BLaER1 treated with 17β-estradiol and CSF1 and Interleukin-3, amounts not matched to agents 10 nM and 100 nM (cell line): ENCODE results near the gene SH3RF1.
"Not testable (repeated sequence)": the region's sequence is repeated elsewhere in the genome, so short reads cannot be mapped to it uniquely, and the experiment has no call there.

Experiments
- H3K27ac ChIP-seq, 11 experiments: shearing (Covaris generic); formaldehyde crosslinking; 2 replicates each; pipeline ENCODE4 v1.8.1; 2022
- H3K27me3 ChIP-seq, 11 experiments: shearing (Covaris generic); formaldehyde crosslinking; 2 replicates each; pipeline ENCODE4 v1.8.1; 2022
- H3K36me3 ChIP-seq, 11 experiments: shearing (Covaris generic); formaldehyde crosslinking; 2 replicates each; pipeline ENCODE4 v1.8.1; 2022
- H3K4me1 ChIP-seq, 10 experiments: shearing (Covaris generic); formaldehyde crosslinking; 2 replicates each; pipeline ENCODE4 v1.8.1; 2022
- H3K4me2 ChIP-seq, 11 experiments: shearing (Covaris generic); formaldehyde crosslinking; 2 replicates each; pipeline ENCODE4 v1.8.1; 2022
- H3K4me3 ChIP-seq, 10 experiments: shearing (Covaris generic); formaldehyde crosslinking; 2 replicates each; pipeline ENCODE4 v1.8.1; 2022
- H3K9ac ChIP-seq, 11 experiments: shearing (Covaris generic); formaldehyde crosslinking; 2 replicates each; pipeline ENCODE4 v1.8.1; 2022
- H3K9me3 ChIP-seq, 11 experiments: shearing (Covaris generic); formaldehyde crosslinking; replicated peaks in 1 of 11; 2 replicates each; pipeline ENCODE4 v1.8.1; 2022
- H4K20me1 ChIP-seq, 11 experiments: shearing (Covaris generic); formaldehyde crosslinking; 2 replicates each; pipeline ENCODE4 v1.8.1; 2022
- Cebpa-rat ChIP-seq, 11 experiments: shearing (Covaris generic); IDR thresholded peaks; 2 replicates each; pipeline ENCODE4 v1.8.1; 2022

SH3RF1 gene

DNA sequence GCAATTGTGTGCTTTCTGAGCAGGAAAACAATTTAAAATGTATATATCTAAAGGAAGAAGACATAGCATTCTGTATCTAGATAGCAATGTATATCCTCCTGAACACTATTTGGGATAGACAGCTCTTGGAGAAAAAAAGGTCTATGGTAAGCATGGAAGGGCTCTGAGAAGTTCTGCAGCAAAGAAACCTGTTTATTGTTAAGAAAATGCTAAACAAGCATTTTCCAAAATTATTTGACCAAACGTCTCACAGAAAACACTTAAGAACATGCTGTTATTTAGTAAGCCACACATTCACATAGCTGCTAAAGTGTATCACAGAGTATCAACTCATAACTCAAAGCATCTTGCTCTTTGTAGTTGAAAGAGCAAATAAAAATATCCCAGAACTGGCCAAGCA lies 67.9 kb downstream of the SH3RF1 start:
- Histone ChIP-seq H3K4me3 (no peak overlapping the region), H3K4me1 (peaks cover 12 to 32% (median 21%) of the 10 kb centered on the region in 10 experiments), H3K36me3 (peaks cover 0 to 26% (median 9%) of the 10 kb centered on the region in 11 experiments; a peak in 11 of 22 replicates), H3K9me3 (no peaks in the 10 kb centered on the region), H3K9ac (no peak overlapping the region), H3K4me2 (no peak overlapping the region), H4K20me1 (peaks cover 0 to 97% (median 45%) of the 10 kb centered on the region in 11 experiments; a peak in 14 of 22 replicates), H3K27ac (no peak overlapping the region), H3K27me3 (no peaks in the 10 kb centered on the region)
- TF ChIP-seq Cebpa-rat (IDR thresholded peaks at IDR 0.05): no peak

DNA sequence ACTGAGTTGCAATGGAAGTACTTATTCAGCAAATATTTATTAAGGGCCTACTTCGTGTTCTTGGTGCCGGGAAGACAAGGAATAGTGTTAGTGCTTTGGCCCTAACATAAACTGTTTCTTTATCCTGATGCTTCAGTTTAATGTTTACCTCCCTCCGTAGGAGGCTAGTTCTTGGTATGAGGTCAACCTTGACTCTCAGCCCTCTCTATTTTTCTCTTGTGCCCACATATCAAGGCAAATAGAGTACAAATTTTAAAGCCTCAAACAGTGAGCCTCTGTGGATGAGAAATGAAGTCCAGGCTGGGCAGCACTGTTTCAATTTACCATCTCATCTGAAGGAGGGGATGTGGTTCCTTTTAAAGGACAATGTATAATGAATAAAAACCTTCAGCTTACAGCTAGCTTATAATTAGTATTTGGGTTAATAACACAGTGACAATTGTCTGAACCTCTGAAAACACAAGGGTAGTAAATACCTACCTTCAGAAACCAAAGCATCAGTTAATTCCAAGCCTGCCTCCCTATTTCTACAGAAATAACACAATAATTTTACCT lies 68.5 kb downstream of the SH3RF1 start:
- peaks cover 12 to 32% (median 21%) of the 10 kb centered on the region in 10 experiments for H3K4me1 ChIP-seq
- H3K9me3 ChIP-seq: peaks cover 0 to 2% (median 0%) of the 10 kb centered on the region in 11 experiments; a peak in 1 of 22 replicates
- no peaks in the 10 kb centered on the region for H3K27me3 ChIP-seq
- H3K36me3 ChIP-seq: peaks cover 0 to 20% (median 2%) of the 10 kb centered on the region in 11 experiments; a peak in 8 of 22 replicates
- no peak overlapping the region for H3K4me3 ChIP-seq
- peak overlapping the region in 6 of 11 experiments; percentile 44 to 81 (median 67); a peak in 8 of 22 replicates for H3K4me2 ChIP-seq
- no peak for TF ChIP-seq Cebpa-rat (IDR thresholded peaks at IDR 0.05)
- H4K20me1 ChIP-seq: peaks cover 0 to 95% (median 45%) of the 10 kb centered on the region in 11 experiments; a peak in 14 of 22 replicates
- no peak overlapping the region for H3K9ac ChIP-seq
- peak overlapping the region in 1 of 11 experiments; percentile 30; a peak in 1 of 22 replicates for H3K27ac ChIP-seq

GRCh38 chr4:169201222-169202144 lies 69.3 kb downstream of the SH3RF1 start:
- H3K27ac ChIP-seq: peak overlapping the region in 2 of 11 experiments; percentile 30 to 37; a peak in 3 of 22 replicates
- H3K9ac ChIP-seq: 0 out of 22 replicates have a peak overlapping the region, but pooled peaks of 1 of the 11 experiments have one; percentile 7

DNA sequence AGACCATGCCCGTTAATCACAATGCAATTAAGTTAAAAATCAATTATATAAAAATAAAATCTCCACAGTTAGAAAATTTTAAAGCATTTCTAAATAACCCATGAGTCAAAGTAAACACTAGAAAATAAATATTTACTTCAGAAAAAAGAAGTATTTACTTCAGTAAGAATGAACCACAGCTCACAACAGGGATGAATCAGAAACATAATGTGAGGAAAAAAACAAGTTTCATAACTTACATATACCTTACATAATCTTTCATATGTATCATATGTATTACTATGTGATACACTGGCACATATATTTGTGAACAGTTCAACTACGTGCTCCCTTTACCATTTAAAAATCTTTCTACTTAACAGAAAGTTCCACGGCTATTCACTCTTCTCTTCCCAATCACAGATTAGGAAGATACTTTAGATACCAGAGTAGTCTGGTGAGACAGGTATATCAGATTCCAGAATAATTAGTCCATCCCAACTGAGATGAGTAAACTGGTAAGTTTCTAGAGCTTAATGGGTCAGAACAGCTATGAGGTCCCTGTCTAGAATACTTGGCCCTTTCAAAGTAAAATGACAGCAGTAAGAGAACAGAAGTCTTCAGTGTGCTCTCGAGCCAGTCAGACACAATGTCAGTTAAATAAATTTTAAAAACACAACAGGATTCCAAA lies 70.3 kb downstream of the SH3RF1 start:
- peak overlapping the region in 10 of 11 experiments; percentile 14 to 81 (median 66); a peak in 14 of 22 replicates for H3K4me2 ChIP-seq
- no peak for TF ChIP-seq Cebpa-rat (IDR thresholded peaks at IDR 0.05)
- peak overlapping the region in 3 of 11 experiments; percentile 30 to 43 (median 38); a peak in 4 of 22 replicates for H3K27ac ChIP-seq
- peak overlapping the region in 1 of 11 experiments; percentile 12; a peak in 1 of 22 replicates for H3K9ac ChIP-seq
- H4K20me1 ChIP-seq: peaks cover 0 to 92% (median 30%) of the 10 kb centered on the region in 11 experiments; a peak in 13 of 22 replicates
- peaks cover 12 to 32% (median 21%) of the 10 kb centered on the region in 10 experiments for H3K4me1 ChIP-seq
- peaks cover 0 to 23% (median 8%) of the 10 kb centered on the region in 11 experiments; a peak in 11 of 22 replicates for H3K36me3 ChIP-seq
- H3K9me3 ChIP-seq: peaks cover 5 to 16% (median 7%) of the 10 kb centered on the region in 11 experiments; a peak in 16 of 22 replicates
- no peak overlapping the region for H3K4me3 ChIP-seq
- no peaks in the 10 kb centered on the region for H3K27me3 ChIP-seq

More at GRCh38 chr4:169201222-169202144, 69.3 kb downstream of the SH3RF1 start:
- Histone ChIP-seq H3K4me1 (peaks cover 12 to 32% (median 21%) of the 10 kb centered on the region in 10 experiments), H3K27me3 (no peaks in the 10 kb centered on the region), H3K9me3 (peaks cover 0 to 8% (median 0%) of the 10 kb centered on the region in 11 experiments; a peak in 3 of 22 replicates), H3K4me2 (peak overlapping the region; percentile 14 to 81 (median 66); a peak in 21 of 22 replicates), H3K4me3 (no peak overlapping the region), H3K36me3 (peaks cover 0 to 13% (median 3%) of the 10 kb centered on the region in 11 experiments; a peak in 5 of 22 replicates), H4K20me1 (peaks cover 0 to 93% (median 38%) of the 10 kb centered on the region in 11 experiments; a peak in 13 of 22 replicates)
- TF ChIP-seq Cebpa-rat (IDR thresholded peaks at IDR 0.05): no peak

GRCh38 chr4:169199184-169199583 lies 71.6 kb downstream of the SH3RF1 start:
- no peak for TF ChIP-seq Cebpa-rat (IDR thresholded peaks at IDR 0.05)

DNA sequence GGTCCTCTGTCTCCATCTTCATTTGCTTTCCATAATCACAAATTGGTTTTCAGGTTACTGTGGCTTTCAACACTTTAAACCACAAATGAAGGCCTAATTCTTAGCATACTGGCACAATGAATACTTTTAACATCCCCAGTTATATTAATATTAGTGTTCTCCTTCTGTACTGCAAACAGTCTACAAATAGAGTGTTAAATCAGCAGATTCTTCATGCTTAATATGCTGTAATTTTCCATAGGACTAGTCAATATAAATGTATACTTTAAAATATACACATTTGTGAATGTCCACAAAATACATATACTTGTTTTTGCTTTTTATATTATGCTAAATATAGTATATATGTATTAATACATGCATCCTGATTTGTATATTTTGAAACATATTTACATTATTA lies 72.6 kb downstream of the SH3RF1 start:
- H3K9ac ChIP-seq: no peak overlapping the region
- no peaks in the 10 kb centered on the region for H3K27me3 ChIP-seq
- no peak overlapping the region for H3K4me2 ChIP-seq
- peaks cover 0 to 23% (median 10%) of the 10 kb centered on the region in 11 experiments; a peak in 11 of 22 replicates for H3K36me3 ChIP-seq
- peaks cover 11 to 20% (median 14%) of the 10 kb centered on the region in 11 experiments; a peak in 18 of 22 replicates for H3K9me3 ChIP-seq
- H3K27ac ChIP-seq: no peak overlapping the region
- H3K4me1 ChIP-seq: peaks cover 12 to 32% (median 21%) of the 10 kb centered on the region in 10 experiments
- no peak for TF ChIP-seq Cebpa-rat (IDR thresholded peaks at IDR 0.05)
- peaks cover 0 to 84% (median 19%) of the 10 kb centered on the region in 11 experiments; a peak in 12 of 22 replicates for H4K20me1 ChIP-seq
- H3K4me3 ChIP-seq: no peak overlapping the region

More at GRCh38 chr4:169199184-169199583, 71.6 kb downstream of the SH3RF1 start:
- Histone ChIP-seq H3K36me3 (peaks cover 0 to 23% (median 10%) of the 10 kb centered on the region in 11 experiments; a peak in 11 of 22 replicates), H3K4me1 (peaks cover 12 to 32% (median 21%) of the 10 kb centered on the region in 10 experiments), H4K20me1 (peaks cover 0 to 84% (median 24%) of the 10 kb centered on the region in 11 experiments; a peak in 12 of 22 replicates), H3K4me3 (no peak overlapping the region), H3K27me3 (no peaks in the 10 kb centered on the region), H3K9me3 (peaks cover 11 to 20% (median 13%) of the 10 kb centered on the region in 11 experiments; a peak in 16 of 22 replicates), H3K9ac (no peak overlapping the region), H3K27ac (no peak overlapping the region), H3K4me2 (peak overlapping the region in 2 of 11 experiments; percentile 1 to 15; a peak in 1 of 22 replicates)

GRCh38 chr4:169197206-169197605 lies 73.5 kb downstream of the SH3RF1 start:
- Histone ChIP-seq H3K36me3 (peaks cover 0 to 23% (median 10%) of the 10 kb centered on the region in 11 experiments; a peak in 11 of 22 replicates), H3K9me3 (peaks cover 11 to 24% (median 17%) of the 10 kb centered on the region in 11 experiments; a peak in 19 of 22 replicates), H4K20me1 (peaks cover 0 to 78% (median 12%) of the 10 kb centered on the region in 11 experiments; a peak in 12 of 22 replicates), H3K4me1 (peaks cover 12 to 31% (median 19%) of the 10 kb centered on the region in 10 experiments)
- not testable (repeated sequence) for H3K4me2 ChIP-seq, H3K27me3 ChIP-seq, H3K27ac ChIP-seq, H3K9ac ChIP-seq, H3K4me3 ChIP-seq

DNA sequence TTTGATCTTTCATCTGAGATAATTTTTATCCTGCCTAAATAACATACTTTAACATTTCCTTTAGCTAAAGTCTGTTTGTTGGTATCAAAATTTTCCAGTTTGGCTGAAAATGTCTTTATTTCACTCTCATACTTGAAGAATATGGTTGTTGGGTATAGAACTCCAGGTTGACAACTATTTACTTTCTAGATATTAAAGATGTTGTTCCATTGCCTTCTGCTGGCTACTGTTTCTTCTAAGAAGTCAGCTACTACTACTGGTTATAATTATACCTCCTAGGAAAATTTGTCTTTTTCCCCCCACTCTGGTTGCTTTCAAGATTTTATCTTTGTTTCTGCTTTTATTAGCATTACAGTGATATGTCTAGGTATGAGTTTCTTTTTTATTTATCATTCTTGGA lies 75.7 kb downstream of the SH3RF1 start:
- Histone ChIP-seq H4K20me1 (peaks cover 0 to 77% (median 8%) of the 10 kb centered on the region in 11 experiments; a peak in 9 of 22 replicates), H3K4me3 (no peak overlapping the region), H3K27ac (no peak overlapping the region), H3K9me3 (peaks cover 11 to 29% (median 19%) of the 10 kb centered on the region in 11 experiments; a peak in 19 of 22 replicates), H3K36me3 (peaks cover 0 to 23% (median 10%) of the 10 kb centered on the region in 11 experiments; a peak in 11 of 22 replicates), H3K4me1 (peaks cover 0 to 12% (median 3%) of the 10 kb centered on the region in 10 experiments; a peak in 8 of 20 replicates), H3K9ac (no peak overlapping the region), H3K4me2 (no peak overlapping the region), H3K27me3 (no peaks in the 10 kb centered on the region)
- no peak for TF ChIP-seq Cebpa-rat (IDR thresholded peaks at IDR 0.05)

DNA sequence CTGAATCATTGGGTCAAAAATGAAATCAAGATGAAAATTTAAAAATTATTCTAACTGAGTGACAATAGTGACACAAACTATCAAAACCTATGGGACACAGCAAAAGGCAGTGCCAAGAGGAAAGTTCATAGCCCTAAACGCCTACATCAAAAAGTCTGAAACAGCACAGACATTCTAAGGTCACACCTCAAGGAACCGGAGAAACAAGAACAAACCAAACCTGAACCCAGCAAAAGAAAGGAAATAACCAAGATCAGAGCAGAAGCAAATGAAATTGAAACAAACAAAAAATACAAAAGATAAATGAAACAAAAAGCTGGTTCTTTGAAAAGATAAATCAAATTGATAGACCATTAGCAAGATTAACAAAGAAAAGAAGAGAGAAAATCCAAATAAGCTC lies 80.8 kb downstream of the SH3RF1 start:
- H3K9ac ChIP-seq: not testable (repeated sequence)
- Histone ChIP-seq H3K4me2 (peak overlapping the region in 7 of 11 experiments; percentile 15 to 62 (median 41); a peak in 8 of 22 replicates), H4K20me1 (peaks cover 0 to 94% (median 31%) of the 10 kb centered on the region in 11 experiments; a peak in 18 of 22 replicates)

More for the DNA sequence above, 80.8 kb downstream of the SH3RF1 start:
- Histone ChIP-seq H3K9me3 (peaks cover 0 to 14% (median 4%) of the 10 kb centered on the region in 11 experiments; a peak in 12 of 22 replicates), H3K4me1 (peaks cover 0 to 16% (median 9%) of the 10 kb centered on the region in 10 experiments; a peak in 15 of 20 replicates), H3K36me3 (peaks cover 0 to 17% (median 4%) of the 10 kb centered on the region in 11 experiments; a peak in 6 of 22 replicates)
- not testable (repeated sequence) for H3K27me3 ChIP-seq, H3K4me3 ChIP-seq, H3K27ac ChIP-seq
